SU-DHL-6 (cell line): Measurements from ENCODE around the gene TTC23.

Source experiments
- CTCF ChIP-seq: fragments of 200-600 bp; sonication (generic); IDR thresholded peaks from one replicate; pipeline ENCODE4 v1.5.1; 2017; ENCODE audit warnings: antibody characterized with exemption, mild to moderate bottlenecking, low read length, moderate library complexity; ENCODE audit not compliant: insufficient read depth, poor library complexity, severe bottlenecking
- EZH2phosphoT487 ChIP-seq: fragments of 200-600 bp; sonication (generic), shearing (Covaris generic); conservative IDR thresholded peaks from 2 replicates; pipeline ENCODE4 v1.6.1; 2018; ENCODE audit warnings: mild to moderate bottlenecking, antibody characterized with exemption, low read length, moderate library complexity, mixed read lengths

GRCh38 chr15:99117563-99118257 lies 131.7 kb downstream of the TTC23 start:
- TF ChIP-seq CTCF (no peak), EZH2phosphoT487 (no peak)
